Hepatic stellate cell (primary cell): ENCODE data around the gene SLC17A9.
"Not testable (repeated sequence)": the region's sequence is repeated elsewhere in the genome, so short reads cannot be mapped to it uniquely, and the experiment has no call there.

Experiments used
- DNase-seq: peaks from one replicate; pipeline ENCODE4 v3.0.0; 2011; ENCODE audit warnings: low spot score

SLC17A9 gene

DNA sequence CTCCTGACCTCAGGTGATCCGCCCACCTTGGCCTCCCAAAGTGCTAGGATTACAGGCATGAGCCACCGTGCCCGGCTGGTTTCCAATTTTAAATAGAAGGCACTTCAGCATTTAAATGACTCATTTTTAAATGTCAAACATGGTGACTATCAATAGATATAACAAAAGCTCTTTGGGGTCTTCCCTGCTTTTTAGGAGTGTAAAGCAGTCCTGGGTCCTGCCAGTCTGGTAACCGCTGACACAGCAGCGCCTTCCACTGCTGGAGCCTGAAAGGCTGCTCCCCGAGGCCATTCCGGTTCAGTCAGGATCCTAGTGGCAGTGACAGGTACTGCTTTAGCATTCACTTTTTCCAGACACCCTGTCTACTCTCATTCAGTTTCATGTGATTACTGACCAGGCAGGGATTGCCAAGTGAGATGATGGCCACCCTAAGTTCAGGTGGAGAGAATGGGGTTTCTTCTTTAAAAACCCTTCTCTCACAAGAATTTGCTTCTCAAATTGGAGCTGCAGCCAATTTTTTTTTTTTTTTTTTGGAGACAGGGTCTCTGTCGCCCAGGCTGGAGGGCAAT is 31.3 kb upstream of the SLC17A9 start:
- peak; percentile 57 for DNase-seq

DNA sequence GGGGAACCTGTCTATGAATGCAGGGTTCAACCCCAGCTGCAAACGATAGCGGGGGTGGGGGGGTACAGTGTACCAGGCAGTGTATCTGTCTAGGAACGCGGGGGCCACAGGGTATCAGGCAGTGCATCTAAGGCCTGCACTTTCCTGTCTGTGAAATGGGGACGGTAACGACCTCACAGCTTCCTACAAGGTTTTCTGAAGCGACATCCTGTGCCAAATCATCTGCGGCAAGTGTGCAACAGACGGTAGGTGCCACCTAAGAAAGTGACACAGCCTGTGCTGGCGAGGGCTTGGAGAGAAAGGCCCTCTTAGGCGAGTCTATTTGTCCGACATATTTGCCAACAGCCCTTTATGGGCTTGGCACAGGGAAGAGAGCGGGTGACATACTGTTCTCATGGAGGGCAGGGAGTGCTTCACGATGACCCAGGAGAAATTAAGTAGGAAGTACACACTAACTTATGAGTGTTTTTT is 30.0 kb upstream of the SLC17A9 start:
- no peak for DNase-seq

DNA sequence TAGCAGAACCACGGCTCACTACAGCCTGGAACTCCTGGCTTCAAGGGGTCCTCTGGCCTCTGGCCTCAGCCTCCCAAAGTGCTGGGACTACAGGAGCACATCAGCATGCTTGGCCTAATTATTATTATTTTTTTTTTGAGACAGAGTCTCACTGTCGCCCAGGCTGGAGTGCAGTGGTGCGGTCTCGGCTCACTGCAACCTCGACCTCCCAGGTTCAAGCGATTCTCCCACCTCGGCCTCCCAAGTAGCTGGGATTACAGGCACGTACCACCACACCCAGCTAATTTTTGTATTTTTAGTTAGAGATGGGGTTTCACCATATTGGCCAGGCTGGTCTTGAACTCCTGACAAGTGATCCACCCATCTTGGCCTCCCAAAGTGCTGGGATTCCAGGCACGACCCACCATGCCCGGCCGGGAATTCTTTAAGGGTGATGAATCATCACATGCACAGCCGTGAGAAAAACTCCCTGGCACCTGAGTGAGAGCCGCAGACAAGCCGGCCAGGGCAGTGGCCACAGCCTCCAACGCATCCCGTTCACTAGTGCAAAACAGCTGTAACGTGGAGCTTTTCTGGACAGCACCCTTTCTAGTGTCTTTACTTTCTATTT is 29.3 kb upstream of the SLC17A9 start:
- DNase-seq = not testable (repeated sequence)

DNA sequence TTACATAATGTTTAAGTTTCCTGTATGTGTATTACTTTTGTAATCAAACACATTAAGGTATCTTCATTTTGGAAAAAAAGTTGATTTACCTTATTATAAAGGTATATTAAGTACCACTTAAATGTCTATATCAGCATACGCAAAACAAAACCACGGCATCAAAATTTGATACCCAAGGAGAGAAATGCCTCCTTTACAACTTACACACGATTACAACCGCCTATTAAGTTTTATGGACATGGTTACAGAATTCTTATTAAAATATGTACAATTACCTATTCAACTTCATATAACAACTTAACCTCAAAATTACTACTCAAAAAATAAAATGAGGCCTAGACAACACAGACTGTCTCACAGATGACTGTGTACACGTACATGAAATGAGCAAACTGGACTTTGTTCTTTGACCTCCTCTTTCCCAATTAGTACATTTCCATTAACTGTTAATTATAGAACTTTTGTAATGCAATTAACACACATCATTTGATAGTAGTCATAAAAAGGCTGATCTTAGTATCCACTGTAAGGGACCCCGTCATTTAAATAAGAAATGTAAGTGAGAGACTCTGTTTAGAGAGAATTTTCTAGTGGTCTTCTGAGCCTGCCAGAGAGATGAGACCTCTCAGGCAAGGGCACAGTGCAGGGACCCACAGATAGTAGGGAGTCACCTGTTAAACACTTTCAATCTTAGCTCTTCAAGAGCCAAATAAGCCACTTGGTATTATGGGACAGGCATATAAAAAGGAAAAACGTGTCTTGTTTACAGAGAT is 28.7 kb upstream of the SLC17A9 start:
- no peak for DNase-seq

DNA sequence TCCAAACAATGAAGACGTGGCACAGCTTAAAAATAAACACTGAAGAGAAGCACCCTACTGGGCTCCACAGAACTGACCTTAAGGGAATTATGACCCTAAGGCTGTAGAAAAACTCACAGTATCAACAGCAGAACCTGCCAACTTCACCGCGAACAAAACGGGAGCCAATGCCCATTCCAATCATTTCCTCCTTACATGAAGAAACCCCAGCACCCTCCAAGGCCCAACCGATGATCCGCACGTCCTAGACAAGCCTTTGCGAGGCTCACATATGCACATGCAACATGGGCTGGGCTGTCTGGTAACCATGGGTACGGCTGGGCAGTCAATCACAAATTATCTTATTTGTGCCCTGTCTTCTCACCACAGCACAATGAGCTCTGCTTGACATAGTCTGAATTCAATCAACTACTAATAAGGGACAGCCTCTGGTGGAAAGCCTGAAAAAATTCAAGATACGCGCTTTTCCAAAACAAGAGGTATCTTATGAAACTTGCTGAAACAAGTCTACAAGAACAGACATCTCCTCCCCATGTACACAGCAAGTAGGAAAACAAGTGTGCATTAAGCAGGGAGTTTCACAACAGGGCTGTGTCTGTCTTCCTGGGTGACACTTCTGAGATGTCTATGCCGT is 27.9 kb upstream of the SLC17A9 start:
- no peak for DNase-seq

DNA sequence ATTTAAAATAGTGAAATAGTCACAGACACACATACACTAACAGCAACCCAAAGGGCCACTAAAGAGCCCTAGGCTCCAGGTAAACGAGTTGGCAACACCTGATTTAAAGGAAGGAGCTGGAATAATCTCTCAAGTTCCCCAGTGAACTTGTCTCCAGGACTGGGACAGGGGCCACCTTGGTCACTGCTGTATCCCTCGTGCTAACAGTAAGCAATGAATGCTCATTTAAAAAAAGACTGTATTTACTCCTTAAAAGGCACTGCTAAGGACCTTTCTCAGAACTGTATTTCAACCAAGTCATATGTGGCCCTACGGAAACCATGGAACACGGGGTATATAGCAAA is 27.5 kb upstream of the SLC17A9 start:
- no peak for DNase-seq

DNA sequence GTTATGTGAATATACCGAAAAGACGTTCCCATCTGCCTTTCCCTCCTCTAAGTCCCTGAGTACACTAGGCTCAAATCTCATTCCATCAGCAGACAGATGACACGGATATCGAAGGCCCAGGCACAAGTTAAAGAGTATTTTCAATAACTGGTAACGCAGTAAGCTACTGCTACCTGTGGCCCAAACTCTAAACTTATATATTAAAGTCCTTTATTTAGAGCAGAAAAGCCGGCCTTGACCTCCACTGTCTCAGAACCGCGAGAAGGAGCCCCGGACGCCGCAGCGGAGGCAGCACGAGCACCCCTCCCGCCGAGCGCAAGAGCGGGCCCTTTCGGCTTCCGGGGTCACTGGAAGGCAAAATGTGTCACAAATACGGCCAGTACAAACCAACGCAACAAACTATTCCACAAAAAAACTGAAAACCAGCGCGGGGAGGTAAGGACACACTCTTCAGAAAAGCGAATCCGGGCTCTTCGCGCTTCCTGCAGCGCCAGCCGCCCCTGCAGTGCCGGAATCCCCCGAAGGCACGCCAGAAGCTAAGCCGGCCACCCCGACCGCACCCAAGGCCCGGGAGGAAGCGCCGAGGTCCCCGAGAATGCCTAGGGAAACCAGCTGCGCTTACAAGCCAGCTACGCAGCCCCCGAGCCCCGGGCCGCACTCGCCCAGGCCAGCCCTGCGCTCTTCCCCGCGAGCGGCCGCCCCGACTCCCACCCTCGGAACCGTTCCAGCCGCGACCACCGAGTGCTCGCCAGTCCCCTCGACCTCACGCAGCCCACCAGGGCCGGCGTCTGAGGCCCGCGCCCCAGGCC is 26.9 kb upstream of the SLC17A9 start:
- peak; percentile 45 for DNase-seq

DNA sequence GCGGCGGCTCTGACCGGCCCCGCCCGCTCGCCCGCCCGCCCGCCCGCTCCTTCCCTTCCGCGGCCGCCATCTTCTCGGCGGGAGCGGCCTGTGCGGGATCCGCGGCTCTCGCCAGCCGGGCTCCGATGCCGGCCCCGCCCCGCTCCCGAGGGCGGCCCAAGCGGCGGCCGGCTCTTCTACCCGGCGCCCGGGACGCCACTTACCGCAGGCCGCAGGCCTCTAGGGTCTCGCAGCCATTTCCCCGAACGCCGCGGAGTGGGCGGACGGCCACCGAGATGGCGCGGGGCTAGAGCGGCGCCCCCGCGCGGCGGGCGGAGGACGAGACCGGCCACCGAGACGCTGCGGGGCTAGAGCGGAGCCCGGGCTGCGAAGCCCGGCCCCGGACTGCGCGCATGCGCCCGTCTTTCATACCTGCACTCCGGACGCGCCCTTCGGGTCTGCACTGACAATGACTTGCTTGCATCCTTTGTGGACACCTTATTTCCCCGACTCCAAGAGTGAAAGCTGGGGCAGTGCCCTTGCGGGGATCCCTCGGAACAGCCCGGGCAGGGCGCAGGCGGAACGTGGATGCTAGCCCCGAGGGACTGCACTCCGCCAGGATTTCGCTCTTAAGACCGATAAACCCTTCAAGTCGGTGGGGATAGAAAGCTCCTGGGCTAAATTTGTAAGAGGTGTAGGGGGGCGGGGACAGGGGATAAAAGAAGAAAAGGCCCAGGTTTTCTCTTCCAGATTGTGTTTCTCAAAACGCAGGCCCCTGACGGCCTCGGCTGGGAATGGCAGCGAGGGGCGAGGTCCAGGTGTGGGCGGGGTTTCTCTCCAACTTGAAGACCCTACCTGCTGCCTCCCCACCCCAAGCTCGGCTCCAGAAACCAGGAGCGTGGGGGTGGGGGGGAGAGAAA is 26.0 kb upstream of the SLC17A9 start, which contains the start of gene DIDO1:
Gene DIDO1 (minus strand): TSS at position 277 of the 899 bp plus-strand sequence.
- peak; percentile 96 for DNase-seq

DNA sequence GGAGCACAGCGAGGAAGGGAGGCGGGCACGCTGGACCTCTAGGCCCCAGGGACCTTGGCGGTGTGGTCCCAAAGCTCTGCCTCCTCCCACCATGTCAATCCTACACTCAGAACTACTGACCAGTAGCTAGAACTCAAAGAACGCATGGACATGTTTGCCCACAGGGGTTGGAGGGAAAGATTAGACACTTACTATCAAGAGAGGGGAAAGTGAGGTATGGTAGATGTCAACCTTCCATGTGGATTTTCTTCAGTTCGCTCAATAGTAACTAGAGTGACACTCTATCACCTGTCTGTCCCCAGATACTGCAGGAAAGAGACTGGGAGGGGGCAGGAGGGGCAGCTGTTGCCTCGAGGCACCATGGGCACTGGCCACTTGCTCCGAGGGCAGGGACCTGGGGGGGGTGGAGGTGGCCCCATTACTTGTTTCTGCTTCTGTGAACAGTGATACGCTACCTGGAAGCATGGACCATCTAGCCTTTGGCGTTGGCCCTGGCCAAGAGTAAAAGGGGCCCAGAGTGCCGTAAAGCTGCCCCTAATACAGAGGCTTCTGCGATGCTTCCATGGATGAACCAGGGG is 25.3 kb upstream of the SLC17A9 start:
- DNase-seq = no peak

DNA sequence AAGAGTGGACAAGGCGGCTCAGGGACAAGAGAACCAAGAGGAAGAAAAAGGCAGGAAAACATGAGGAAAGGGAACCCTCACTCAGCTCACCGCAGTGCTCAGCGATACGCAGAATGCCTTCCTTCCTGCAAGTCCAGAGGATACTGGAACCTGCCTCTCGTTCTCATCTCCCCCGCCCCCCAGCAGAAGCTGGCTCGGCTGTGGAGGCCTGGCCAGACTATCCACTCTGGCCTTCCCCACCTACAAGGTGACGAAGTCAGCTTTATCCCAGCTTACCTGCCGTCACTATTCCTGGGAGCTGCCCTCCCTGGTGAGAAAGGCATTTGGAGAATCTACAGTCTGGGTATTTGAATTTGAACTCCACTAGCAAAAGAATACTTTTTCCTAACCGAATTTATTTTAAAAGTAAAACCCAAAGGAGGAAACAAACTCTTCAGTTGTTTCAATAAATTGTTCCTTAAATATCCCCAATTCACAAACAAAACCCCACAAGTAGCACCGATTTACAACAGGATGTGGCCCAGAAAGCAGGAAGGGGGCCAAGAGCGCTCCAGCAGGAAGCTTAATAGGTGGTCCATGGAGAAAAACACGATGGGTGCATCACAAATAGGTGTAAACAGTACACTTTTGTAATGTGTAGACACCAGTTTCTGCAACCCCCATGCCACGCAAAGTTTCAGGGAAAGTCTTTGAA is 24.1 kb upstream of the SLC17A9 start:
- DNase-seq = no peak

DNA sequence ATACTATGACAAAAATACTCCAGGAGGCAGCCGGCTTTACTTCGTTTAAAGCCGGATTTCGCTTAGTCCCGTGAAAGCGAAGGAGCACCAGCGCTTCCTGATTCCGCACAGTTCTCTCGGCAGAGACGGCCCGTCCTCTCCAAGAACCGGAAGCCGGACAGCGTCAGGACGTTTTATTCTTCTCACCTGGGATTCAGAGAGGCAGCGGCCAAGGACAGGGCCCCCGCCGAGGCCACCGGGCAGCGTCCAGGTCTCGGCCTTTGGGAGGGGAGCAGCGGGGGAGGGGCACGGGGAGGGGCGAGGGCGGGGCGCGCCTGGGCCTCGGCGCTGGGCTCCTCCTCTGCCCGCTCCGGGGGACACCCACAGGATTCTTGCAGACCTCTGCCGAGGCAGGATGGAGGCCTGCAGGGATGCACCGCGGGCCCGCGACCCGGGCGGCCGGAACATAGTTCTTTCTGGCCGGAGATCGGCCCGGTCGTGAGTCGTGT is 23.4 kb upstream of the SLC17A9 start:
- peak; percentile 80 for DNase-seq

DNA sequence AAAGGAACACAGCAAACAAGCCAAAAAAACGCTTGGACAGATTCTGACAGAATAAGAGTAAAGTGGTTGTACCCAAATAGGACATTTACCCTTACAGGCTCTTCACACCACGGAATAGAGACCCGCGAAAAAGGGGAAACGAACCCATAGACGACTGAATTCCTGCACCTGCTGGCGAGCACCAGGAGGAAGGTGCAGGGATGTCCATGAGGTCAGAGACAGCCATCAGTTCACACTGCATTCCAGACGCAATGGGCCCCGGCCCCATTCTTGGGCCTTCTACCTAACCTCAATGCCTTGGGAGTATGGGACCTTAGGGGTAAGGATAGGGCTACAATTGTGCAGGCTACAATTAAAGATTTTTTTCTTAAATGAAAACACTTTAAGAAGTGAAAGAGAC is 21.0 kb upstream of the SLC17A9 start:
- no peak for DNase-seq

DNA sequence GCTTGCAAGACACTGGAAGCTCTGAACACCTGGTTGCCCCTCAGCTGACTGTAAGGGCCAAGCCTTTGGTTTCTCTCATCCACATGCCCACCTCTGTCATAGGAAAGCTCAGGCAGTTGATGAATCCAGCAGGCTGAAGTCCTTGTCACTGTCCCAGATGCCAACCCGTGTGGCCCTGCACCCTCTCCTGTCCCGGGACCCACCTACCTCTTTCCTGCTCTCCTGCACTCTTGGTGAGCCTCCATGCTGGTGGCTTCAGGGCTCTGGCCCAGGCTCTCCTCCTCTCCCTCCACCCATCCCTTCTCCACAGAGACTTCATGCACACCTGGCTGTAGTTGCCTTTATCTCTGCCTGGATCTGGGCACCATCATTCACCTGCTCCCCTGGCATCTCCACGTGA is 18.5 kb upstream of the SLC17A9 start:
- DNase-seq = no peak

DNA sequence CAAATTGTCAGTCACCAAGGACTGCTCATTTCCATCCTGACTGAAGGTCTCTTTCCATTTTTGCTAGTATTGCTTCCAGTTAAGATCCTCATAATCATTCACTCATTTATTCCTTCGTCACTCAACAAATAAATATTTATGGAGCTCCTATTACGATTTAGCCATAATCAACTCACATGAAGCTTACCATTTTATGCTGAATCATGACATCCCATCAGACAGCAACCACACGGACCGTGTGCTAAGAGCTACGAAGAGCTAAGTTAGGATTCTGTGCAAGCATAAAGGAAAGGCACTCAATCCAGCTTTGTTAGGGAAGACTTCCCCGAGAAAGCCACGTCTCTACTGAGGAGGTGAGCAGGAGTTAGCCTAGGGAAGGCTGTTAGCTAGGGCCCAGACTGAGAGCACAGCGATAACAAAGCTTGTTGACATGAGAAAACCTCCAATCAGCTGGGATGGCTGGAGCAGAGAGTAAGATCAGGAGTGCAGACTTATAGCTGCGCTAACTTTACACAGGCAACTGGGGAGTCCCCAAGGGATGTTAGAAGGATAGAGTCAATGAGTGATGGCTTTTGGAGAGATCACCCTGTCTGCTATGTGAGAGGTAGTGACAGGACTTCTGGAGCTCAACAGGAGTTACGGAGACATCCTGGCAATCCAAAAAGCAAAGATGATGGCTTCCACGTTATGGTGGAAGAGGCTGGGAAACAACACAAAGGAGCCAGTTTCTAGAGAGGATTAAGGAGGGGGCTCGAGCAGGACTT is 17.1 kb upstream of the SLC17A9 start:
- no peak for DNase-seq

DNA sequence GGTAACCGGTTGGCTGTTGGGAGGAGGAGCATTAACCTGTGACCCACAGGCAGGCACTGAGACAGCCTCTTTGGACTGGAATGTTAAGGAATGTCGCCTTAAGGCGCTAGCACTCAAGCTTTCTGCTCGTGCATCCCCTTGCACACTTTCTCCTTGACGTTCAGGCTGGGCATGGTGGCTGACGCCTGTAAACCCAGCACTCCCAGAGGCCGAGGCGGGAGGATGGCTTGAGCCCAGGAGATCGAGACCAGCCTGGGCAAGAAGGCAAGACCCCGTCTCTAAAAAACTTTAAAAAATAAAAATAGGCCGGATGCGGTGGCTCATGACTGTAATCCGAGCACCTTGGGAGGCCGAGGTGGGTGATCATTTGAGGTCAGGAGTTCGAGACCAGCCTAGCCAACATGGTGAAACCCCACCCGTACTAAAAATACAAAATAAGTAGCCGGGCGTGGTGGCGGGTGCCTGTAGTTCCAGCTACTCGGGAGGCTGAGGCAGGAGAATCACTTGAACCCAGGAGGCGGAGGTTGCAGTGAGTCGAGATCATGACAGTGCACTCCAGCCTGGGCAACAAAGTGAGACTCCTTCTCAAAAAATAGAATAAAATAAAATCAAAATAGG is 16.4 kb upstream of the SLC17A9 start:
- DNase-seq = no peak

DNA sequence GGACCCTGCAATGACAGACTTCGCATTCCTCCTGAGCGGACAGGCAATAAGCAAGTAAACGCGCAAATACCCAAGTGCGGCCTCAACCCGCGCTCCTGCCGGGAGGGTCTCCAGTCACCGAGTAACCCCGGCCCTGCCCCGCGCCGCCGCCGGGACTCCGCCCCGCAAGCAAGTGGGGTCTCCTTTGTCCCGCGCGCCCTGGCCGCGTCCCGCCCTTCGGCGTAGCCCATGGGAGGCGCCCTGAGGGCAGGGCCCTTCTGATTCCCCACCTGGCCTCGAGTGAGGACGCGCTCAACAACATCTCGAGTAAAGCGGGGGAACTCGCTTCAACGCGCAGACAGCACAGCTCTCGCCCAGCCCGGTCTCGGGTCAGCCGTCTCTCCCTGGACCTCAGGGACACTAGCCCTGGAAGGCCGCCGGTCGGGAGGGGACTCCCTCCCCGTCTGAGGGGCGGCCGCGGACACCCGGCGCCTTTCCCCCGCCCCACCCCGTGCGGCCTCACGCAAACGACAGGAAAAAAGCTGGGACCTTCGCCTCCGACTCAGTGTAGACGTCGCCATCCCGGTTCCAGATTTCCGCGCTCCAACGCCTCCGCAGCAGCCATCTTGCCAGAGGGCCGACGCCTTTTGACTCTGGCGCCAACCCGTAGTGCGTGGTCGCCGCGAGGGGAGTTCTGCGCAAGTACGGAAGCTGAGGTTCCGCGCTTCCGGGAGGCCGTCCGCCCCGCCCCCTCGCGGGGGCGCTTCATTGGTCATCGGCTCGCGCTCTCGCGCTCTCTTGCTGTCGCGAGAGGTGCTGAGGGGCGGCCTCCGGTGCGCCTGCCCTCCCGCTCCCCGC is 15.0 kb upstream of the SLC17A9 start:
- peak; percentile 94 for DNase-seq

DNA sequence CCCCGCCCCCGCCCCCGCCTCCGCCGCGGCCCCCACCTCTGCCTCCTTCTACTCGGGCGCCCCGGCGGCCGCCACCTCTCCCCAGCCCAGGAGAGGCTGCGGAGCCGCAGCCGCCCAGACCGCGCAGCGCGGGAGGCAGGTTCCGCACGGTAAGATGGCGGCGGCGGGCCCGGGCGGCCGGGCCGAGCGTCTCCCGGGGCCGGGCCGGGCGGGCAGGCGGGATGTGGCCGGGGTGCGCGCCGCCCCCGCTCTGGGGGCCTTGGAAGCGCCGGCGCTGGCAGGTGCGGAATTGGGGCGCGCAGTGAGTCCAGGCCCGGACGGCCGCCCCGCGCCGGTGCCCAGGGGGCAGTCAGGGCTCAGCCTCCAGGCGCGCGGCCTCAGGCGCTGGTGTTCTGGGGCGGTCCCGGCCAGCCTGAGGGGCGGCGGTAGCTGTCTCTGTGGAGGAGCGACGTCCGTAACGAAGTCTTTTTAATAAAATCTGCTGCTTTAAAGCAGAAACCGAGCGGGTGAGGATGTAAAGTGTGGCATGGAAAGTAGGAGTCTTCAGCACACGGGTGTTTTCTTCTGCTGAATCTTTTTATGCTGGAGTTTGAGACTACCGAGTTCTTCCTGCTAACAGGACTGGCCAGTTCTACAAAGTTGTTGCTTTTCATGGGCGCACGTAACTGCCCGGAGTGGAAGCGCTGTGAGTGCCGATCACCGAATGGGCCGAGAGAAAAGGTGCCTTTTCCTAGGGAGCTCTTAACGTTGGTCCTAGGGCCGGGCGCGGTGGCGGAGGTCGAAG is 14.2 kb upstream of the SLC17A9 start, which contains the start of gene GID8:
Gene GID8 (plus strand): TSS at position 43 of the 784 bp plus-strand sequence. CDS start 3,356 bp downstream, outside the sequence.
- peak; percentile 68 for DNase-seq
